ENCODE measurements around the gene THOP1.

THOP1 gene

GRCh38 chr19:2802826-2803225, 17.5 kb downstream of the THOP1 start:
- DNase-seq (ENCODE audit: insufficient read length, low spot score) = no peak
- no peak for FAIRE-seq

GRCh38 chr19:2803486-2804155, 18.3 kb downstream of the THOP1 start:
- DNase-seq (ENCODE audit: insufficient read length, low spot score) (no peak), FAIRE-seq (no peak)

- DNase-seq (ENCODE audit: insufficient read length, low spot score) (no peak), FAIRE-seq (no peak)
These were observed 19.1 kb downstream of the THOP1 start for GRCh38 chr19:2804156-2805004.

DNA sequence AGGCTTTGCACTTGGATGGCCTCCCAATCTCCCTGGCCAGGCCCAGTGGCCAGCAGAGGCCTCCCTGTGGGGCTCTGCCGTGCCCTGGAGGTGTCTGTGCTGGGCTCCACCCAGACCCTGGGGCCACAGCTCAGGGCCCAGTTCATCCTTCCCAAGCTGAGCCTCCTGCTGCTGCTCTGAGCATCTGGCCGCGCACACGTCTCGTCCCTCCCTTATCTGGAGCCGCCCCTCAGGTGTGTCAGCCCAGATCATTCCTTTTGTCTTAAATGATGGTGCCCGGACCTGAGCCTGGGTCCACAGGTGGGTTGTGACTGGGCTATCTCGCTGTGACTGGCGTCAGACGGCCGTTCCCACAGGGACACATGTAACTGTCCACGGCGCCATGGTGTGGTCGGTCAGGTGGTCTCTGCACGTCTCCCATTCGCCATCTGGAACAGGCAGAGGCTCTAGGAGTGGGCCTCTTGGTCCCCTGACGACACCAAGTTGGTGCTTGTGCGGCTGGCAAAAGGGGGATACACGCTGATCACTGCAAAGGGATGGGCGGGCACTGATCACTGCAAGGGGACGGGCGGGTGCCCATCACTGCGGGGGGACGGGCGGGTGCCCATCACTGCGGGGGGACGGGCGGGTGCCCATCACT, 20.1 kb downstream of the THOP1 start:
- no peak for DNase-seq (ENCODE audit: insufficient read length, low spot score)
- FAIRE-seq = no peak

DNA sequence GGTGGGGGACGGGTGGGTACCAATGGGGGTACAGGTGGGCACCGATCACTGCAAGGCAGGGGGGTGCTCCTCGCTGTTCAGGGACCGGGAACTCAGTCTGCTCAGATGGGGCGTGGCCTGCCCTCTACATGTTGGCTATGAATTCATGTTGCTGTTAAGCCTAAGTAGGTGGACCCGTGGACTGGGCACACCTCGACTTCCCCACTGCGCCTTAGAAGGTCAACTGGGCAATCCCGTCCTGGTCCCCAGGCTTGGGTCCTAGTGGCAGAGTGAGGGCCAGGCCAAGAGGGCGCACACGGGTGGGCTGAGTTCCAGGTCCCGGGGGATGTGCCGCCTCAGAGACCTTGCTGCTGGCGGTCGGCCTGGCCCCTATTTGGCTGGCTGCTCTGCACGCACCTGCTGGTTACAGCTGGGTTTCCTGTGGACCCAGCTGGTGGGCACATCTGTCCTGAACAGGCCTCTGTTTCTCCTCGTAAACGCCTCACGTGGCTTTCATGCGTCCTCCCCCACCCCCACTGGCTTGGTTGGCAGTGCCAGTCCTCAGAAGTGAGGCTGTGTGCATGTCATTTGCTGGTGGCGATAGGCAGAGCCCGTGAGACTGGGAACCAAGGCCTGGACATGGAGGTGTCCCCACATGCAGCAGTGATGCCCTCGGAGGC, 20.8 kb downstream of the THOP1 start:
- DNase-seq (ENCODE audit: insufficient read length, low spot score) (no peak), FAIRE-seq (no peak)

DNA sequence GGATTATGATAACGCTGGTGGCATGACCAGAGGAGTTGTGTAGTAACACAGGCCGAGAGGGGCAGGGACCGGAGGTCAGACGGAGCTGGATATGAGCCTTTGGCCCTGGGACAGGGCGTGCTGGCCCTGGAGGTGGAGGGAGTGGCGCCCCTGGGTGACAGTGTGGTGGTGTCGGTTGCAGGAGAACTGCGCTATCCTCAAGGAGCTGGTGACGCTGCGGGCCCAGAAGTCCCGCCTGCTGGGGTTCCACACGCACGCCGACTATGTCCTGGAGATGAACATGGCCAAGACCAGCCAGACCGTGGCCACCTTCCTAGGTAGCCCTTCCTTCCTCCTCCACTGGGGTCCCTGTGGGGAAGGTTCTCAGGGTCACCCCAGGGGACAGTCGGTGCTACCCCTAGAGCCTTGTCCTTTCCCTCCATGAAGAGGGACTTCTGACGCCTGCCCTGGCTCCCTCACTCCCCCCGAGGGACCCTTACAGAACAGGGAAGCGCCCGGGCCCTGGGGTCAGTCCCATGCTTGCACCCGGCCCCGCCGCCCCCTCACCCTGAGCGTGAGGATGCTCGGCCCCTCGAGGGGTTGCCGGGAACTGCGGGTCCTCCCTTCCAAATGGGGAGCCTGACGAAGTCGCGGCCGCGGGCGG, 21.6 kb downstream of the THOP1 start:
- DNase-seq (ENCODE audit: insufficient read length, low spot score) (no peak), FAIRE-seq (no peak)

- DNase-seq (ENCODE audit: insufficient read length, low spot score) (no peak), FAIRE-seq (no peak)
These were observed 22.3 kb downstream of the THOP1 start for GRCh38 chr19:2807379-2808128.

GRCh38 chr19:2808129-2808941, 23.0 kb downstream of the THOP1 start:
- DNase-seq (ENCODE audit: insufficient read length, low spot score) (no peak), FAIRE-seq (no peak)

GRCh38 chr19:2809387-2810140, 24.3 kb downstream of the THOP1 start:
- FAIRE-seq (no peak), DNase-seq (ENCODE audit: insufficient read length, low spot score) (no peak)

DNA sequence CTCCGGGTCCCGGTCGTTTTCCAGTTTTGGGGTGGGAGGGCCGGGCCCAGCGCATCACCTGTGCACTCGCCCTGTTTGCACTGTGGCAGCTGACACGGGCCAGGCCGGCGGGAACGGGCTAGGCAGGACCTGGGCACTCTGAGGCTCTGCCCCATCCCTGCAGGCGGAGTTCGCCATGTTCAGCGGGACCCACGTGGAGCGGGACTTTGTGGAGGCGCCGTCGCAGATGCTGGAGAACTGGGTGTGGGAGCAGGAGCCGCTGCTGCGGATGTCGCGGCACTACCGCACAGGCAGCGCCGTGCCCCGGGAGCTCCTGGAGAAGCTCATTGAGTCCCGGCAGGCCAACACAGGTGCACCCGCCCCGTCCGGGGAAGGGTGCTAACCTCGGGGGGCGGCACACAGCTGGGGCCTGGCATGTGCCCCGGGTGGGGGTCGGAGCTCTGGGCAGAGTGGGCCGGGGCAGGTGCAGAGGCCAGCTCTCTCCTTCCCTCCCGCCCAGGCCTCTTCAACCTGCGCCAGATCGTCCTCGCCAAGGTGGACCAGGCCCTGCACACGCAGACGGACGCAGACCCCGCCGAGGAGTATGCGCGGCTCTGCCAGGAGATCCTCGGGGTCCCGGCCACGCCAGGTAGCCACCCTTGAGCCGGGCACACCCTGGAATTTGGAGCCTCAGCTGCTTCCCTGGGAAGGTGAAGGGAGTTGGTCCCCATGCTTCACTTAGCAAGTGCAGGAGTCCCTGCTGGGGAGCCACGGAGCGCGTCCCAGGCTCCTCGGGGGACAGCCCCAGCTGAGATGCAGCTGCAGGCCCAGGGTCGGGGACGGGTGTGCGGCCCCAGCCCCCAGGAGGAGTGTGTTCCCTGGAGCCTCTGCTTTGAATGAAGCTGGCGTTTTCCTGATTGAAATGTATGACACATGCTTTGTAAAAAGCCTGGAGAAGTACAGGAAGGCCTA, 25.1 kb downstream of the THOP1 start:
- FAIRE-seq (no peak), DNase-seq (ENCODE audit: insufficient read length, low spot score) (no peak)

DNA sequence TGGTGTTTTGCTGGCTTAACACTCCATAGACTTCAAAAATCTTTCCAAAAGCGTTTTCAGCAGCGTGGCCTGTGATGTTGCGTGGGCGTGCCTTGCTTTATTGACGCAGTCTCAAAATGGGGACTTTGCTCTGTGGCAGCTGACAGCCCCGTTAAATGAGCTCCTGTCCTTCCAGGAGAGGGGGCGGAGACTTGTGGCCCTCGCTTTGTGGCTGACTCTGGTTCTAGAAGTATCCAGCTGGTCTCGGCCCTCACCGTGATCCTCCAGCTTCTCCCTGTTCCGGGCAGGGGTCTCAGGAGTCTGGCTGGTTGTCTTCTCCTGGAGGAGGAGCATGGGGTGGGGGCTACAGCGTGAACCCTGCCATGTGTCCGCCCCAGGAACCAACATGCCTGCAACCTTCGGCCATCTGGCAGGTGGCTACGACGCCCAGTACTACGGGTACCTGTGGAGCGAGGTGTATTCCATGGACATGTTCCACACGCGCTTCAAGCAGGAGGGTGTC, 26.0 kb downstream of the THOP1 start:
- DNase-seq (ENCODE audit: insufficient read length, low spot score) (no peak), FAIRE-seq (no peak)

GRCh38 chr19:2811735-2812413, 26.6 kb downstream of the THOP1 start:
- DNase-seq (ENCODE audit: insufficient read length, low spot score) = no peak
- FAIRE-seq = no peak

- no peak for FAIRE-seq
- DNase-seq (ENCODE audit: insufficient read length, low spot score) = no peak
These were observed 27.3 kb downstream of the THOP1 start for GRCh38 chr19:2812414-2813234.

GRCh38 chr19:2813235-2814160, 28.2 kb downstream of the THOP1 start:
- DNase-seq (ENCODE audit: insufficient read length, low spot score) = no peak
- no peak for FAIRE-seq

DNA sequence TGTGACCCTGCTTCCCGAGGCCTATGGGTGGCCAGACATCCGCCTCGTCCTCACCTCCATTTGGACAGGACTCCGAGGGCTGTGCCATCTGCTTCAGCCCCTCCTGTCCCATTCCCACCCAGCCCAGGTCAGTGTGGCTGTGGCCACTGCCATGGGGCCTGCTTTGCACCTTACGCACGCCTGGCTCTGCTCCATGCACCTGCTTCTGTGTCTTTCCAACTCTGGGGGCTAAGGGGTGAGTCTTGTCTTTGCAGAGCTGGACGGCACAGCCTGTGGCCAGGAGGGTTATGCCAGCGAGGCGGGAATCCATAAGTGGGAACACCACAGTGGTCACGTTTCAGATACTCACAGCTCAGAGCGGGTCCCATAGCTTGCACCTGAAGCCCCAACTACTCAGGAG, 29.1 kb downstream of the THOP1 start:
- DNase-seq (ENCODE audit: insufficient read length, low spot score) (no peak), FAIRE-seq (no peak)
